ENCODE results near the gene STX1A.

Gene STX1A

GRCh38 chr7:73668103-73668885, 51.2 kb downstream of the STX1A start (continued):
- no peak for TF ChIP-seq TSHZ1 (tag by site-specific recombination; IDR thresholded peaks at IDR 0.05; ENCODE audit: borderline replicate concordance)
- TF ChIP-seq OSR2 (tag by site-specific recombination; IDR thresholded peaks at IDR 0.05): no peak
- no peak for TF ChIP-seq ZNF558 (tag by site-specific recombination; IDR thresholded peaks at IDR 0.05)
- TF ChIP-seq ZNF624 (tag by site-specific recombination; IDR thresholded peaks at IDR 0.05): no peak
- TF ChIP-seq SP2 (tag by site-specific recombination; IDR thresholded peaks at IDR 0.05): peak; percentile 48
- no peak for TF ChIP-seq ZNF514 (tag by site-specific recombination; IDR thresholded peaks at IDR 0.05)
- no peak for TF ChIP-seq ZNF2 (tag by site-specific recombination; IDR thresholded peaks at IDR 0.05)
- no peak for TF ChIP-seq ZNF639 (tag by site-specific recombination; IDR thresholded peaks at IDR 0.05)
- TF ChIP-seq, protein P1, sequence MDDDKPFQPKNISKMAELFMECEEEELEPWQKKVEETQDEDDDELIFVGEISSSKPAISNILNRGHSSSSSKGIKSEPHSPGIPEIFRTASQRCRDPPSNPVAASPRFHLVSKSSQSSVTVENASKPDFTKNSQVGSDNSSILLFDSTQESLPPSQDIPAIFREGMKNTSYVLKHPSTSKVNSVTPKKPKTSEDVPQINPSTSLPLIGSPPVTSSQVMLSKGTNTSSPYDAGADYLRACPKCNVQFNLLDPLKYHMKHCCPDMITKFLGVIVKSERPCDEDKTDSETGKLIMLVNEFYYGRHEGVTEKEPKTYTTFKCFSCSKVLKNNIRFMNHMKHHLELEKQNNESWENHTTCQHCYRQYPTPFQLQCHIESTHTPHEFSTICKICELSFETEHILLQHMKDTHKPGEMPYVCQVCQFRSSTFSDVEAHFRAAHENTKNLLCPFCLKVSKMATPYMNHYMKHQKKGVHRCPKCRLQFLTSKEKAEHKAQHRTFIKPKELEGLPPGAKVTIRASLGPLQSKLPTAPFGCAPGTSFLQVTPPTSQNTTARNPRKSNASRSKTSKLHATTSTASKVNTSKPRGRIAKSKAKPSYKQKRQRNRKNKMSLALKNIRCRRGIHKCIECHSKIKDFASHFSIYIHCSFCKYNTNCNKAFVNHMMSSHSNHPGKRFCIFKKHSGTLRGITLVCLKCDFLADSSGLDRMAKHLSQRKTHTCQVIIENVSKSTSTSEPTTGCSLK (tag by site-specific recombination; IDR thresholded peaks at IDR 0.05): no peak
- peak; percentile 76 for TF ChIP-seq ZBTB20 (tag by site-specific recombination; IDR thresholded peaks at IDR 0.05)
- TF ChIP-seq, protein P2, sequence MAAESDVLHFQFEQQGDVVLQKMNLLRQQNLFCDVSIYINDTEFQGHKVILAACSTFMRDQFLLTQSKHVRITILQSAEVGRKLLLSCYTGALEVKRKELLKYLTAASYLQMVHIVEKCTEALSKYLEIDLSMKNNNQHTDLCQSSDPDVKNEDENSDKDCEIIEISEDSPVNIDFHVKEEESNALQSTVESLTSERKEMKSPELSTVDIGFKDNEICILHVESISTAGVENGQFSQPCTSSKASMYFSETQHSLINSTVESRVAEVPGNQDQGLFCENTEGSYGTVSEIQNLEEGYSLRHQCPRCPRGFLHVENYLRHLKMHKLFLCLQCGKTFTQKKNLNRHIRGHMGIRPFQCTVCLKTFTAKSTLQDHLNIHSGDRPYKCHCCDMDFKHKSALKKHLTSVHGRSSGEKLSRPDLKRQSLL (tag by site-specific recombination; IDR thresholded peaks at IDR 0.05): 0 out of 2 replicates have a peak, but pooled peaks have one; percentile 24
- TF ChIP-seq ZNF335 (tag by site-specific recombination; conservative IDR thresholded peaks at IDR 0.05): peak; percentile 84

GRCh38 chr7:73667344-73668102, 51.9 kb downstream of the STX1A start, which contains the start of gene VPS37D:
TSS of gene VPS37D (plus strand) at chr7:73667831. CDS start at chr7:73667959, 128 bp downstream.
- ChIA-PET CTCF (interaction anchor here (0.5 to 3.3 kb wide), 15 partner anchors 9 to 64 kb away, joined by 3 to 29 read pairs (median 4); partner anchors contain the start of gene STX1A), POLR2A (interaction anchor here (0.6 to 0.7 kb wide), 3 partner anchors 8 to 119 kb away, joined by 3 to 4 read pairs (median 4); partner anchors contain the start of gene ABHD11)
- Histone ChIP-seq H3K36me3 (ENCODE audit: control insufficient read depth in 2 of 2, insufficient read depth in 1 of 2, low read length in 2 of 2) (peaks cover 0 to 8% of the 10 kb centered on the region in 2 experiments; a peak in 1 of 3 replicates), H3K27ac (ENCODE audit: extremely low read depth, low read depth, low read length) (peak within 1 kb of the TSS; percentile 58; the same call in 1 of the 2 replicates), H3K9me3 (ENCODE audit: control insufficient read depth, insufficient read depth, low read depth, low read length) (no peaks in the 10 kb centered on the region), H3K4me1 (ENCODE audit: control insufficient read depth, insufficient read depth, low read length) (no peaks in the 10 kb centered on the region; the same call in 1 of the 2 replicates), H3K4me3 (ENCODE audit: low read depth, low read length) (peak within 1 kb of the TSS; percentile 58)
- TF ChIP-seq ZNF629 (tag by site-specific recombination; IDR thresholded peaks at IDR 0.05) (0 out of 2 replicates have a peak, but pooled peaks have one; percentile 17), ZBTB7A (tag by site-specific recombination; IDR thresholded peaks at IDR 0.05; ENCODE audit: low read depth) (no peak), KLF7 (tag by site-specific recombination; IDR thresholded peaks at IDR 0.05; ENCODE audit: borderline replicate concordance) (peak; percentile 57; the same call in 1 of the 2 replicates), ZNF121 (tag by site-specific recombination; IDR thresholded peaks at IDR 0.05) (peak; percentile 64; the same call in 1 of the 2 replicates), ZSCAN16 (tag by site-specific recombination; IDR thresholded peaks at IDR 0.05) (no peak), ZNF488 (tag by site-specific recombination; IDR thresholded peaks at IDR 0.05) (no peak), REPIN1 (tag by site-specific recombination; IDR thresholded peaks at IDR 0.05; ENCODE audit: low read depth) (no peak), ZNF24 (tag by site-specific recombination; IDR thresholded peaks at IDR 0.05) (0 out of 2 replicates have a peak, but pooled peaks have one; percentile 44), ZNF473 (tag by site-specific recombination; IDR thresholded peaks at IDR 0.05) (no peak), ZNF404 (tag by site-specific recombination; IDR thresholded peaks at IDR 0.05) (no peak), SP7 (tag by site-specific recombination; IDR thresholded peaks at IDR 0.05) (peak; percentile 40; the same call in 1 of the 2 replicates), ZNF324 (tag by site-specific recombination; IDR thresholded peaks at IDR 0.05) (no peak), ZNF416 (tag by site-specific recombination; IDR thresholded peaks at IDR 0.05) (no peak), ZNF2 (tag by site-specific recombination; IDR thresholded peaks at IDR 0.05) (no peak), ZNF561 (tag by site-specific recombination; IDR thresholded peaks at IDR 0.05; ENCODE audit: borderline replicate concordance) (peak; percentile 65; the same call in 1 of the 2 replicates)

Measured in HEK293 (cell line).